ENCODE measurements around the gene PCDH20. TPM values are rescaled to one million over a fixed set of nuclear protein-coding genes. Genes with fewer than 3 reads are reported as not detected.

Gene PCDH20
- polyA plus RNA-seq, 3 donors, result not detected

- H3K27me3 Mint-ChIP-seq (ENCODE audit: low read depth in 3 of 3), result peaks cover 0 to 2% (median 0%) of the 10 kb centered on the region in 3 donors
- no CpG with 5 or more reads among the region's 1 CpG for WGBS (ENCODE audit: insufficient coverage)
Observed at GRCh38 chr13:61406275-61406674, 9.4 kb downstream of the PCDH20 start.

GRCh38 chr13:61396121-61396520 lies 19.5 kb downstream of the PCDH20 start:
- H3K9ac ChIP-seq (ENCODE audit: insufficient read depth, low read length, poor library complexity, severe bottlenecking), result no peak overlapping the region
- H3K36me3 ChIP-seq (replicated peaks in 1 of 2; ENCODE audit: control insufficient read depth in 1 of 2, insufficient read depth in 2 of 2, low read length in 2 of 2), result no peaks in the 10 kb centered on the region
- H2AFZ ChIP-seq (ENCODE audit: insufficient read depth, low read depth, low read length, poor library complexity, severe bottlenecking), result no peak overlapping the region
- peaks cover 0 to 3% (median 2%) of the 10 kb centered on the region in 7 donors for H3K9me3 Mint-ChIP-seq
- intact Hi-C loops (cut with micrococcal nuclease), result no loop called here
- H3K4me1 ChIP-seq (ENCODE audit: control insufficient read depth in 1 of 2, insufficient read depth in 2 of 2, low read length in 2 of 2), result no peaks in the 10 kb centered on the region
- TF ChIP-seq CTCF (IDR thresholded peaks at IDR 0.05), result no peak
- no peaks in the 10 kb centered on the region for H3K27me3 ChIP-seq (ENCODE audit: control insufficient read depth in 2 of 2, insufficient read depth in 2 of 2, low read length in 2 of 2)
- no peak overlapping the region for H3K4me2 ChIP-seq (replicated peaks; ENCODE audit: extremely low read depth, low read length, poor library complexity, severe bottlenecking)
- H4K20me1 ChIP-seq (ENCODE audit: insufficient read depth, low read length), result no peaks in the 10 kb centered on the region
- H3K27me3 Mint-ChIP-seq (ENCODE audit: low read depth in 3 of 3), result no peaks in the 10 kb centered on the region
- no peaks in the 10 kb centered on the region for H3K36me3 Mint-ChIP-seq
- H3K4me3 ChIP-seq (replicated peaks in 1 of 3; ENCODE audit: low read depth in 2 of 3, low read length in 3 of 3), result no peak overlapping the region
- H3K79me2 ChIP-seq (ENCODE audit: insufficient read depth, low read length), result no peaks in the 10 kb centered on the region
- no peak overlapping the region for H3K4me3 Mint-ChIP-seq
- no peaks in the 10 kb centered on the region for H3K9me3 ChIP-seq (replicated peaks in 1 of 2; ENCODE audit: control insufficient read depth in 1 of 2, insufficient read depth in 1 of 2, low read length in 2 of 2)
- no peak for DNase-seq
- H3K27ac ChIP-seq (ENCODE audit: low read depth in 1 of 2, low read length in 2 of 2), result no peak overlapping the region
- H3K4me1 Mint-ChIP-seq, result no peaks in the 10 kb centered on the region
- H3K27ac Mint-ChIP-seq, result no peak overlapping the region

More at GRCh38 chr13:61406275-61406674, 9.4 kb downstream of the PCDH20 start:
- Histone ChIP-seq H3K36me3 (replicated peaks in 1 of 2; ENCODE audit: control insufficient read depth in 1 of 2, insufficient read depth in 2 of 2, low read length in 2 of 2) (no peaks in the 10 kb centered on the region), H3K9ac (ENCODE audit: insufficient read depth, low read length, poor library complexity, severe bottlenecking) (no peak overlapping the region), H4K20me1 (ENCODE audit: insufficient read depth, low read length) (no peaks in the 10 kb centered on the region), H3K4me2 (replicated peaks; ENCODE audit: extremely low read depth, low read length, poor library complexity, severe bottlenecking) (no peak overlapping the region), H3K9me3 (replicated peaks in 1 of 2; ENCODE audit: control insufficient read depth in 1 of 2, insufficient read depth in 1 of 2, low read length in 2 of 2) (no peaks in the 10 kb centered on the region), H3K27ac (ENCODE audit: low read depth in 1 of 2, low read length in 2 of 2) (no peak overlapping the region), H3K27me3 (ENCODE audit: control insufficient read depth in 2 of 2, insufficient read depth in 2 of 2, low read length in 2 of 2) (peaks cover 0 to under 1% of the 10 kb centered on the region in 2 donors), H3K79me2 (ENCODE audit: insufficient read depth, low read length) (no peaks in the 10 kb centered on the region), H3K4me3 (replicated peaks in 1 of 3; ENCODE audit: low read depth in 2 of 3, low read length in 3 of 3) (no peak overlapping the region), H3K4me1 (ENCODE audit: control insufficient read depth in 1 of 2, insufficient read depth in 2 of 2, low read length in 2 of 2) (no peaks in the 10 kb centered on the region), H2AFZ (ENCODE audit: insufficient read depth, low read depth, low read length, poor library complexity, severe bottlenecking) (no peak overlapping the region)
- no peak for DNase-seq
- intact Hi-C loops (cut with micrococcal nuclease), result no loop called here
- no peaks in the 10 kb centered on the region for H3K36me3 Mint-ChIP-seq
- no peak for TF ChIP-seq CTCF (IDR thresholded peaks at IDR 0.05)
- H3K27ac Mint-ChIP-seq, result no peak overlapping the region
- no peaks in the 10 kb centered on the region for H3K4me1 Mint-ChIP-seq
- H3K9me3 Mint-ChIP-seq, result no peaks in the 10 kb centered on the region
- H3K4me3 Mint-ChIP-seq, result no peak overlapping the region

Data from CD14-positive monocyte (primary cell).